H1 (cell line): ENCODE measurements around the gene KIAA1614. TPM values are rescaled to one million over a fixed set of nuclear protein-coding genes. Genes with fewer than 3 reads are reported as not detected.

Source experiments
- CTCF ChIA-PET: fragments of 300-600 bp; sonication (Branson Sonifier 250); formaldehyde crosslinking; loops from one replicate; lab custom pipeline; 2021; ENCODE audit not compliant: partially characterized antibody; lab: Charles Lee
- POLR2A ChIA-PET: fragments of 300-600 bp; sonication (Branson Sonifier 250); formaldehyde crosslinking; loops from one replicate; lab custom pipeline; 2021; ENCODE audit warnings: inconsistent platforms; ENCODE audit not compliant: partially characterized antibody; lab: Charles Lee
- DNase-seq, 2 experiments: peaks; one replicate each; pipeline versions ENCODE4 v3.0.0 to v3.0.0-alpha.2; 2010 to 2022; ENCODE audit warnings: low spot score in 2 of 2, low read depth in 1 of 2, mixed read lengths in 1 of 2
- FAIRE-seq: peaks from 2 replicates; lab custom pipeline; 2011; peaks lifted over from hg19 to GRCh38; lab: Jason Lieb, UNC
- H2AFZ ChIP-seq: 2 replicates; pipeline ENCODE4 v1.8.1; 2012; ENCODE audit warnings: low read length, inconsistent platforms
- H2AK5ac ChIP-seq: 2 replicates; pipeline ENCODE4 v1.6.1; 2013; ENCODE audit warnings: low read depth, low read length
- H2BK120ac ChIP-seq: replicated peaks from 2 replicates; pipeline ENCODE3; 2013; ENCODE audit warnings: low read depth, low read length, inconsistent platforms
- H2BK12ac ChIP-seq: 2 replicates; pipeline ENCODE4 v1.6.1; 2013; ENCODE audit warnings: low read depth, low read length
- H2BK15ac ChIP-seq: 2 replicates; pipeline ENCODE4 v1.6.1; 2013; ENCODE audit warnings: low read length
- H2BK20ac ChIP-seq: 2 replicates; pipeline ENCODE4 v1.6.1; 2013; ENCODE audit warnings: low read length
- H2BK5ac ChIP-seq: 2 replicates; pipeline ENCODE4 v1.6.1; 2013; ENCODE audit warnings: low read depth, low read length
- H3K14ac ChIP-seq: 2 replicates; pipeline ENCODE4 v1.6.1; 2013; ENCODE audit warnings: inconsistent platforms; ENCODE audit not compliant: insufficient read length
- H3K18ac ChIP-seq: 2 replicates; pipeline ENCODE4 v1.6.1; 2013; ENCODE audit warnings: low read length; ENCODE audit errors: extremely low read depth
- H3K23ac ChIP-seq: 2 replicates; pipeline ENCODE4 v1.6.1; 2013; ENCODE audit warnings: inconsistent platforms; ENCODE audit not compliant: insufficient read length
- H3K23me2 ChIP-seq: 2 replicates; pipeline ENCODE4 v1.6.1; 2013; ENCODE audit warnings: low read depth, low read length
- H3K27ac ChIP-seq: 2 replicates; pipeline ENCODE4 v1.6.1; 2011; ENCODE audit warnings: low read depth, low read length, inconsistent platforms
- H3K27me3 ChIP-seq, 4 experiments: replicated peaks in 1 of 4; 1 replicate in 1 of 4; 2 replicates in 3 of 4; pipeline versions ENCODE4 v1.6.1 to v1.8.1; 2011 to 2013; ENCODE audit warnings: low read length in 3 of 4, mild to moderate bottlenecking in 3 of 4, inconsistent platforms in 2 of 4, mixed read lengths in 2 of 4, moderate library complexity in 1 of 4; ENCODE audit not compliant: control insufficient read depth in 3 of 4, insufficient read depth in 3 of 4; ENCODE audit errors: extremely low read depth in 1 of 4
- H3K36me3 ChIP-seq, 4 experiments: 2 replicates each; pipeline versions ENCODE4 v1.6.1 to v1.8.1; 2011 to 2013; ENCODE audit warnings: mild to moderate bottlenecking in 4 of 4, low read length in 3 of 4, moderate library complexity in 2 of 4, control low read depth in 1 of 4, inconsistent platforms in 1 of 4; ENCODE audit not compliant: insufficient read depth in 4 of 4, control insufficient read depth in 2 of 4
- H3K4ac ChIP-seq: replicated peaks from 2 replicates; pipeline ENCODE3; 2013; ENCODE audit warnings: low read length, low read depth, mixed read lengths, inconsistent platforms; ENCODE audit not compliant: insufficient read length
- H3K4me1 ChIP-seq, 4 experiments: replicated peaks in 1 of 4; 1 replicate in 1 of 4; 2 replicates in 3 of 4; pipeline versions ENCODE4 v1.6.1 to v1.8.1; 2011 to 2013; ENCODE audit warnings: low read length in 3 of 4, inconsistent platforms in 2 of 4, mixed read lengths in 1 of 4; ENCODE audit not compliant: insufficient read depth in 4 of 4, control insufficient read depth in 3 of 4
- H3K4me2 ChIP-seq, 2 experiments: 2 replicates each; pipeline versions ENCODE4 v1.6.1 to v1.8.1; 2011 to 2013; ENCODE audit warnings: low read depth in 2 of 2, low read length in 2 of 2, control low read depth in 1 of 2, inconsistent platforms in 1 of 2, mild to moderate bottlenecking in 1 of 2; ENCODE audit not compliant: insufficient read depth in 1 of 2
- H3K4me3 ChIP-seq, 4 experiments: fragments of 200-600, 300-600 bp in 1 of 4; sonication (generic), shearing (Covaris generic), sonication (Bioruptor Twin) in 1 of 4; 2 replicates each; pipeline versions ENCODE4 v1.5.1 to v1.8.1; 2011 to 2016; ENCODE audit warnings: low read length in 4 of 4, low read depth in 3 of 4, control low read depth in 2 of 4, inconsistent platforms in 2 of 4, mild to moderate bottlenecking in 2 of 4, mixed read lengths in 1 of 4, moderate library complexity in 1 of 4; ENCODE audit not compliant: insufficient read depth in 2 of 4; ENCODE audit errors: extremely low read depth in 1 of 4
- H3K56ac ChIP-seq: replicated peaks from 2 replicates; pipeline ENCODE3; 2013; ENCODE audit warnings: low read depth, mild to moderate bottlenecking, mixed read lengths, low read length, inconsistent platforms; ENCODE audit not compliant: insufficient read length
- H3K79me1 ChIP-seq: 2 replicates; pipeline ENCODE4 v1.6.1; 2013; ENCODE audit warnings: low read depth, low read length, control low read depth
- H3K79me2 ChIP-seq, 2 experiments: 2 replicates each; pipeline versions ENCODE4 v1.6.1 to v1.8.1; 2012 to 2013; ENCODE audit warnings: low read length in 2 of 2, mild to moderate bottlenecking in 2 of 2, inconsistent platforms in 1 of 2; ENCODE audit not compliant: insufficient read depth in 2 of 2, control insufficient read depth in 1 of 2
- H3K9ac ChIP-seq, 4 experiments: replicated peaks in 1 of 4; 1 replicate in 1 of 4; 2 replicates in 3 of 4; pipeline versions ENCODE4 v1.6.1 to v1.8.1; 2011 to 2013; ENCODE audit warnings: low read depth in 3 of 4, low read length in 3 of 4, control low read depth in 2 of 4, mild to moderate bottlenecking in 2 of 4, moderate library complexity in 2 of 4, inconsistent platforms in 1 of 4; ENCODE audit errors: extremely low read depth in 1 of 4
- H3K9me3 ChIP-seq, 2 experiments: 2 replicates each; pipeline versions ENCODE4 v1.6.1 to v1.8.1; 2012 to 2013; ENCODE audit warnings: mild to moderate bottlenecking in 2 of 2, moderate library complexity in 2 of 2, control low read depth in 1 of 2, inconsistent platforms in 1 of 2, low read depth in 1 of 2, low read length in 1 of 2, mixed read lengths in 1 of 2; ENCODE audit not compliant: insufficient read depth in 2 of 2
- H4K20me1 ChIP-seq, 2 experiments: replicated peaks in 1 of 2; 2 replicates each; pipeline versions ENCODE3 to v1.8.1; 2011 to 2013; ENCODE audit warnings: inconsistent platforms in 2 of 2, low read length in 2 of 2, mild to moderate bottlenecking in 1 of 2; ENCODE audit not compliant: insufficient read depth in 2 of 2, control insufficient read depth in 1 of 2
- H4K5ac ChIP-seq: 2 replicates; pipeline ENCODE4 v1.6.1; 2013; ENCODE audit warnings: low read length, low read depth, mixed read lengths, inconsistent platforms; ENCODE audit not compliant: insufficient read length
- H4K8ac ChIP-seq: 2 replicates; pipeline ENCODE4 v1.8.0; 2013; ENCODE audit warnings: mild to moderate bottlenecking, moderate library complexity, low read length, inconsistent platforms; ENCODE audit not compliant: insufficient read depth; ENCODE audit errors: extremely low read depth
- H4K91ac ChIP-seq: replicated peaks from 2 replicates; pipeline ENCODE3; 2013; ENCODE audit warnings: low read length, mixed read lengths, inconsistent platforms; ENCODE audit not compliant: insufficient read length
- BRCA1 ChIP-seq: IDR thresholded peaks from 2 replicates; pipeline ENCODE4 v1.6.1; 2012; ENCODE audit warnings: low read depth, low read length, improper control_type of control experiment
- CBX8 ChIP-seq: fragments of 300-800, 300-1000 bp; sonication (generic); IDR thresholded peaks from 2 replicates; pipeline ENCODE4 v1.7.1; 2016; ENCODE audit warnings: low read depth, low read length, borderline replicate concordance
- CEBPB ChIP-seq: IDR thresholded peaks from 2 replicates; pipeline ENCODE4 v1.6.1; 2012; ENCODE audit warnings: low read depth, low read length
- JUN ChIP-seq: IDR thresholded peaks from 2 replicates; pipeline ENCODE4 v1.6.1; 2011; ENCODE audit warnings: low read depth, mild to moderate bottlenecking, improper control_type of control experiment, low read length
- KDM1A ChIP-seq: fragments of 200-600, 300-600 bp; sonication (generic); IDR thresholded peaks from 2 replicates; pipeline ENCODE4 v1.7.1; 2016; ENCODE audit warnings: mild to moderate bottlenecking, low read length, borderline replicate concordance
- KDM4A ChIP-seq: IDR thresholded peaks from one replicate; pipeline ENCODE4 v1.7.1; 2012; ENCODE audit warnings: low read depth, mild to moderate bottlenecking, moderate library complexity, low read length, inconsistent platforms; ENCODE audit not compliant: severe bottlenecking
- POLR2AphosphoS5 ChIP-seq: IDR thresholded peaks from 2 replicates; pipeline ENCODE4 v1.6.1; 2011; ENCODE audit warnings: low read depth, low read length
- RBBP5 ChIP-seq: IDR thresholded peaks from 2 replicates; pipeline ENCODE4 v1.7.1; 2012; ENCODE audit warnings: low read depth, mild to moderate bottlenecking, inconsistent platforms, low read length, moderate library complexity, borderline replicate concordance
- RNF2 ChIP-seq: fragments of 200-900, 300-1000 bp; sonication (generic); IDR thresholded peaks from 2 replicates; pipeline ENCODE4 v1.7.1; 2016; ENCODE audit warnings: borderline replicate concordance, low read depth, mild to moderate bottlenecking, antibody characterized with exemption, low read length; ENCODE audit not compliant: poor library complexity, severe bottlenecking; ENCODE audit errors: missing control alignments
- SIN3A ChIP-seq, 2 experiments: IDR thresholded peaks in 1 of 2; conservative IDR thresholded peaks in 1 of 2; 2 replicates each; pipeline ENCODE4 v1.6.1; 2011 to 2012; ENCODE audit warnings: low read length in 2 of 2, improper control_type of control experiment in 1 of 2, low read depth in 1 of 2, mild to moderate bottlenecking in 1 of 2
- SIRT6 ChIP-seq: IDR thresholded peaks from one replicate; pipeline ENCODE4 v1.7.1; 2012; ENCODE audit warnings: low read length, inconsistent platforms
- SP4 ChIP-seq: IDR thresholded peaks from 2 replicates; pipeline ENCODE4 v1.6.1; 2012; ENCODE audit warnings: low read length, inconsistent platforms
- TCF12 ChIP-seq: IDR thresholded peaks from 2 replicates; pipeline ENCODE4 v1.6.1; 2011; ENCODE audit warnings: low read depth, mild to moderate bottlenecking, low read length
- WGBS, 2 experiments: shearing (Covaris generic) in 1 of 2; methylation state at CpG; one replicate each; pipeline versions ENCODE4 v1.1.6 to v1.1.7; 2013 to 2015; ENCODE audit warnings: low lambda C conversion rate in 2 of 2, mixed read lengths in 2 of 2, inconsistent platforms in 1 of 2, low coverage in 1 of 2, missing lambda C conversion rate in 1 of 2; ENCODE audit not compliant: insufficient replicate concordance in 2 of 2, insufficient coverage in 1 of 2, insufficient read length in 1 of 2; ENCODE audit errors: extremely low coverage in 1 of 2, missing lambda C conversion rate in 1 of 2; 5-methylcytosine and 5-hydroxymethylcytosine counted together
- polyA plus RNA-seq, 7 experiments: library from polyadenylated mRNA; depleted of rRNA in 3 of 7; stranded (reverse) in 5 of 7; unstranded in 2 of 7; fragments of >200 nt in 5 of 7; fragments of 200-250 nt in 2 of 7; gene quantifications; 1 replicate in 5 of 7; 2 replicates in 1 of 7; 4 replicates in 1 of 7; pipeline versions ENCODE4 v1.2.1 to v1.2.3, GENCODE V29; 2011 to 2013; ENCODE audit warnings: missing spikeins in 2 of 7, mixed read lengths in 2 of 7
- total RNA-seq: library from RNA; stranded (reverse); fragmentation: NEBNext Ultra II Directional; extraction: Animal tissue kit (Norgen Biotek cat#: 25700); gene quantifications from 2 replicates; pipeline ENCODE4 v1.2.1, GENCODE V29; 2021
- TF ChIP-seq, protein P1 (sequence below): IDR thresholded peaks from 2 replicates; pipeline ENCODE4 v1.6.1; 2011; ENCODE audit warnings: low read length, improper control_type of control experiment

The KIAA1614 gene
- total and polyA plus RNA-seq, 2 of the 8 experiments (the other 6 are each of a cell fraction or from before 2014, with no cell fraction given): 1.3 to 3.1 TPM

DNA sequence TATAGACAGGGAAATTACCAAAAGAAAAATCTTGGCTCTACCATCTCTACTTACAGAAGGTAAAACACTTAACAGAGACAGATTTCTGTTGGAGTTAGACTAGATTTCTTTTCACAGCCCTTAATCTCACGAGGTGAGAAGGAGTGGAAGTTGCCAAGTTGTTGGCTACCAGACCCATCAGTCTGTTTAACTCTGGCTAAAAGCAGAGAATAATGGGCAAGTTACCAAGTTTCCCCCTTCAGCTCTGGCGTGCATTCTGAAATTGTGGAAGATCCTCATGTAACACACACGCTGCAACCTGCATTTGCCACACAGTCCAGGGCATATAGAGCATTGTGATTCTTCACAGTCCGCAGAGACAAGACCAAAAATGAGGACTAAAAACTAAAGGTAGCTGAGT lies 60.7 kb downstream of the KIAA1614 start:
- H3K9ac ChIP-seq: no peak overlapping the region
- no peaks in the 10 kb centered on the region; the same call in 1 of the 2 replicates for H3K79me1 ChIP-seq
- H3K27ac ChIP-seq: no peak overlapping the region
- no peak overlapping the region for H3K4me2 ChIP-seq
- H2BK12ac ChIP-seq: no peak overlapping the region
- no peak overlapping the region for H3K4me3 ChIP-seq
- no peak overlapping the region for H2BK120ac ChIP-seq
- H2AK5ac ChIP-seq: no peak overlapping the region
- FAIRE-seq (no peak), DNase-seq (no peak)
- H3K18ac ChIP-seq: no peak overlapping the region
- no peaks in the 10 kb centered on the region for H3K23me2 ChIP-seq
- no peak overlapping the region for H2AFZ ChIP-seq
- 87% methylated on average over 4 of the region's 4 CpGs; no CpG with 5 or more reads in 1 of the 2 experiments for WGBS, 2 experiments
- no peaks in the 10 kb centered on the region for H3K79me2 ChIP-seq
- no peak overlapping the region for H3K23ac ChIP-seq
- peaks cover 3 to 8% of the 10 kb centered on the region in 2 experiments for H4K20me1 ChIP-seq
- H2BK20ac ChIP-seq: no peak overlapping the region
- no peak overlapping the region for H4K5ac ChIP-seq
- ChIA-PET POLR2A (interaction anchor here (1.2 kb wide), 1 partner anchor 13 kb away, joined by 3 read pairs; no protein-coding TSS in a partner anchor), CTCF (no interaction called here)
- H3K4ac ChIP-seq: no peak overlapping the region
- no peak overlapping the region for H3K56ac ChIP-seq
- H3K9me3 ChIP-seq: no peaks in the 10 kb centered on the region
- no peak overlapping the region for H2BK5ac ChIP-seq
- no peaks in the 10 kb centered on the region for H3K27me3 ChIP-seq
- H4K91ac ChIP-seq: no peak overlapping the region
- no peaks in the 10 kb centered on the region for H3K4me1 ChIP-seq
- H3K14ac ChIP-seq: no peak overlapping the region
- peaks cover 2 to 36% (median 13%) of the 10 kb centered on the region in 4 experiments for H3K36me3 ChIP-seq
- H2BK15ac ChIP-seq: no peak overlapping the region
- no peak overlapping the region for H4K8ac ChIP-seq
- no peak for TF ChIP-seq KDM4A
- no peak for TF ChIP-seq KDM1A
- TF ChIP-seq SP4: no peak
- no peak for TF ChIP-seq SIRT6
- TF ChIP-seq TCF12: no peak
- TF ChIP-seq POLR2AphosphoS5: no peak
- TF ChIP-seq RNF2: no peak
- no peak for TF ChIP-seq SIN3A (conservative IDR thresholded peaks at IDR 0.05 in 1 of 2, IDR thresholded peaks at IDR 0.05 in 1 of 2; ENCODE audit: low read depth in 1 of 2, low read length in 2 of 2)
- TF ChIP-seq BRCA1: no peak
- TF ChIP-seq CBX8: no peak
- no peak for TF ChIP-seq CEBPB
- TF ChIP-seq RBBP5: no peak
- TF ChIP-seq, protein P1, sequence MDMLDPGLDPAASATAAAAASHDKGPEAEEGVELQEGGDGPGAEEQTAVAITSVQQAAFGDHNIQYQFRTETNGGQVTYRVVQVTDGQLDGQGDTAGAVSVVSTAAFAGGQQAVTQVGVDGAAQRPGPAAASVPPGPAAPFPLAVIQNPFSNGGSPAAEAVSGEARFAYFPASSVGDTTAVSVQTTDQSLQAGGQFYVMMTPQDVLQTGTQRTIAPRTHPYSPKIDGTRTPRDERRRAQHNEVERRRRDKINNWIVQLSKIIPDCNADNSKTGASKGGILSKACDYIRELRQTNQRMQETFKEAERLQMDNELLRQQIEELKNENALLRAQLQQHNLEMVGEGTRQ: no peak
- no peak for TF ChIP-seq JUN
